Measurements from ENCODE around the gene GPC5.

GPC5 gene

GRCh38 chr13:91627952-91628739, 229.7 kb downstream of the GPC5 start:
- Histone ChIP-seq H3K27me3 (ENCODE audit: low read depth, low read length) (no peaks in the 10 kb centered on the region), H3K27ac (ENCODE audit: low read length) (no peak overlapping the region), H3K36me3 (ENCODE audit: control insufficient read depth in 1 of 2, insufficient read depth in 2 of 2, low read length in 2 of 2) (no peaks in the 10 kb centered on the region)

GRCh38 chr13:91630946-91631345, 232.5 kb downstream of the GPC5 start:
- Histone ChIP-seq H3K4me3 (ENCODE audit: low read depth in 1 of 2, low read length in 2 of 2) (no peak overlapping the region), H3K9me3 (ENCODE audit: control insufficient read depth in 1 of 2, low read length in 2 of 2) (no peaks in the 10 kb centered on the region), H3K4me1 (ENCODE audit: control insufficient read depth in 1 of 2, insufficient read depth in 2 of 2, low read length in 2 of 2) (no peaks in the 10 kb centered on the region), H3K27me3 (ENCODE audit: low read depth, low read length) (no peaks in the 10 kb centered on the region), H3K27ac (ENCODE audit: low read length) (no peak overlapping the region), H3K36me3 (ENCODE audit: control insufficient read depth in 1 of 2, insufficient read depth in 2 of 2, low read length in 2 of 2) (no peaks in the 10 kb centered on the region)

More at GRCh38 chr13:91627952-91628739, 229.7 kb downstream of the GPC5 start:
- Histone ChIP-seq H3K4me1 (ENCODE audit: control insufficient read depth in 1 of 2, insufficient read depth in 2 of 2, low read length in 2 of 2) (no peaks in the 10 kb centered on the region), H3K9me3 (ENCODE audit: control insufficient read depth in 1 of 2, low read length in 2 of 2) (no peaks in the 10 kb centered on the region), H3K4me3 (ENCODE audit: low read depth in 1 of 2, low read length in 2 of 2) (no peak overlapping the region)

- Histone ChIP-seq H3K4me3 (ENCODE audit: low read depth in 1 of 2, low read length in 2 of 2) (no peak overlapping the region), H3K27ac (ENCODE audit: low read length) (no peak overlapping the region), H3K27me3 (ENCODE audit: low read depth, low read length) (no peaks in the 10 kb centered on the region), H3K4me1 (ENCODE audit: control insufficient read depth in 1 of 2, insufficient read depth in 2 of 2, low read length in 2 of 2) (no peaks in the 10 kb centered on the region), H3K36me3 (ENCODE audit: control insufficient read depth in 1 of 2, insufficient read depth in 2 of 2, low read length in 2 of 2) (no peaks in the 10 kb centered on the region), H3K9me3 (ENCODE audit: control insufficient read depth in 1 of 2, low read length in 2 of 2) (no peaks in the 10 kb centered on the region)
Measured at GRCh38 chr13:91632086-91632485, 233.7 kb downstream of the GPC5 start.

GRCh38 chr13:91639330-91639729, 240.9 kb downstream of the GPC5 start:
- H3K27me3 ChIP-seq (ENCODE audit: low read depth, low read length), result no peaks in the 10 kb centered on the region
- H3K36me3 ChIP-seq (ENCODE audit: control insufficient read depth in 1 of 2, insufficient read depth in 2 of 2, low read length in 2 of 2), result no peaks in the 10 kb centered on the region
- H3K4me1 ChIP-seq (ENCODE audit: control insufficient read depth in 1 of 2, insufficient read depth in 2 of 2, low read length in 2 of 2), result no peaks in the 10 kb centered on the region
- no peak overlapping the region for H3K27ac ChIP-seq (ENCODE audit: low read length)
- no peaks in the 10 kb centered on the region for H3K9me3 ChIP-seq (ENCODE audit: control insufficient read depth in 1 of 2, low read length in 2 of 2)
- H3K4me3 ChIP-seq (ENCODE audit: low read depth in 1 of 2, low read length in 2 of 2), result no peak overlapping the region

- no peak overlapping the region for H3K27ac ChIP-seq (ENCODE audit: low read length)
- no peaks in the 10 kb centered on the region for H3K27me3 ChIP-seq (ENCODE audit: low read depth, low read length)
- H3K36me3 ChIP-seq (ENCODE audit: control insufficient read depth in 1 of 2, insufficient read depth in 2 of 2, low read length in 2 of 2), result no peaks in the 10 kb centered on the region
- no peaks in the 10 kb centered on the region for H3K9me3 ChIP-seq (ENCODE audit: control insufficient read depth in 1 of 2, low read length in 2 of 2)
- no peaks in the 10 kb centered on the region for H3K4me1 ChIP-seq (ENCODE audit: control insufficient read depth in 1 of 2, insufficient read depth in 2 of 2, low read length in 2 of 2)
- no peak overlapping the region for H3K4me3 ChIP-seq (ENCODE audit: low read depth in 1 of 2, low read length in 2 of 2)
Measured at GRCh38 chr13:91643394-91643793, 245.0 kb downstream of the GPC5 start.

- no peak overlapping the region for H3K27ac ChIP-seq (ENCODE audit: low read length)
- H3K4me1 ChIP-seq (ENCODE audit: control insufficient read depth in 1 of 2, insufficient read depth in 2 of 2, low read length in 2 of 2), result no peaks in the 10 kb centered on the region
- no peaks in the 10 kb centered on the region for H3K9me3 ChIP-seq (ENCODE audit: control insufficient read depth in 1 of 2, low read length in 2 of 2)
- H3K36me3 ChIP-seq (ENCODE audit: control insufficient read depth in 1 of 2, insufficient read depth in 2 of 2, low read length in 2 of 2), result no peaks in the 10 kb centered on the region
- no peaks in the 10 kb centered on the region for H3K27me3 ChIP-seq (ENCODE audit: low read depth, low read length)
- no peak overlapping the region for H3K4me3 ChIP-seq (ENCODE audit: low read depth in 1 of 2, low read length in 2 of 2)
Measured at GRCh38 chr13:91644806-91645205, 246.4 kb downstream of the GPC5 start.

- Histone ChIP-seq H3K4me3 (ENCODE audit: low read depth in 1 of 2, low read length in 2 of 2) (no peak overlapping the region), H3K4me1 (ENCODE audit: control insufficient read depth in 1 of 2, insufficient read depth in 2 of 2, low read length in 2 of 2) (no peaks in the 10 kb centered on the region), H3K27ac (ENCODE audit: low read length) (no peak overlapping the region), H3K27me3 (ENCODE audit: low read depth, low read length) (no peaks in the 10 kb centered on the region), H3K9me3 (ENCODE audit: control insufficient read depth in 1 of 2, low read length in 2 of 2) (no peaks in the 10 kb centered on the region), H3K36me3 (ENCODE audit: control insufficient read depth in 1 of 2, insufficient read depth in 2 of 2, low read length in 2 of 2) (no peaks in the 10 kb centered on the region)
Measured at GRCh38 chr13:91647361-91647990, 249.1 kb downstream of the GPC5 start.

GRCh38 chr13:91648012-91648411, 249.6 kb downstream of the GPC5 start:
- no peaks in the 10 kb centered on the region for H3K4me1 ChIP-seq (ENCODE audit: control insufficient read depth in 1 of 2, insufficient read depth in 2 of 2, low read length in 2 of 2)
- no peaks in the 10 kb centered on the region for H3K9me3 ChIP-seq (ENCODE audit: control insufficient read depth in 1 of 2, low read length in 2 of 2)
- no peaks in the 10 kb centered on the region for H3K36me3 ChIP-seq (ENCODE audit: control insufficient read depth in 1 of 2, insufficient read depth in 2 of 2, low read length in 2 of 2)
- H3K4me3 ChIP-seq (ENCODE audit: low read depth in 1 of 2, low read length in 2 of 2), result no peak overlapping the region
- no peaks in the 10 kb centered on the region for H3K27me3 ChIP-seq (ENCODE audit: low read depth, low read length)
- no peak overlapping the region for H3K27ac ChIP-seq (ENCODE audit: low read length)

- H3K27ac ChIP-seq (ENCODE audit: low read length), result no peak overlapping the region
- no peak overlapping the region for H3K4me3 ChIP-seq (ENCODE audit: low read depth in 1 of 2, low read length in 2 of 2)
- H3K9me3 ChIP-seq (ENCODE audit: control insufficient read depth in 1 of 2, low read length in 2 of 2), result no peaks in the 10 kb centered on the region
- H3K4me1 ChIP-seq (ENCODE audit: control insufficient read depth in 1 of 2, insufficient read depth in 2 of 2, low read length in 2 of 2), result no peaks in the 10 kb centered on the region
- H3K27me3 ChIP-seq (ENCODE audit: low read depth, low read length), result no peaks in the 10 kb centered on the region
- H3K36me3 ChIP-seq (ENCODE audit: control insufficient read depth in 1 of 2, insufficient read depth in 2 of 2, low read length in 2 of 2), result no peaks in the 10 kb centered on the region
Measured at GRCh38 chr13:91649456-91649855, 251.0 kb downstream of the GPC5 start.

GRCh38 chr13:91652404-91653301, 254.2 kb downstream of the GPC5 start:
- no peaks in the 10 kb centered on the region for H3K36me3 ChIP-seq (ENCODE audit: control insufficient read depth in 1 of 2, insufficient read depth in 2 of 2, low read length in 2 of 2)
- peaks cover 0 to 3% of the 10 kb centered on the region in 2 donors for H3K9me3 ChIP-seq (ENCODE audit: control insufficient read depth in 1 of 2, low read length in 2 of 2)
- no peaks in the 10 kb centered on the region for H3K27me3 ChIP-seq (ENCODE audit: low read depth, low read length)
- no peaks in the 10 kb centered on the region for H3K4me1 ChIP-seq (ENCODE audit: control insufficient read depth in 1 of 2, insufficient read depth in 2 of 2, low read length in 2 of 2)
- no peak overlapping the region for H3K4me3 ChIP-seq (ENCODE audit: low read depth in 1 of 2, low read length in 2 of 2)
- no peak overlapping the region for H3K27ac ChIP-seq (ENCODE audit: low read length)

GRCh38 chr13:91655731-91656130, 257.3 kb downstream of the GPC5 start:
- Histone ChIP-seq H3K9me3 (ENCODE audit: control insufficient read depth in 1 of 2, low read length in 2 of 2) (peaks cover 0 to 3% of the 10 kb centered on the region in 2 donors), H3K27ac (ENCODE audit: low read length) (no peak overlapping the region), H3K36me3 (ENCODE audit: control insufficient read depth in 1 of 2, insufficient read depth in 2 of 2, low read length in 2 of 2) (no peaks in the 10 kb centered on the region), H3K27me3 (ENCODE audit: low read depth, low read length) (no peaks in the 10 kb centered on the region), H3K4me1 (ENCODE audit: control insufficient read depth in 1 of 2, insufficient read depth in 2 of 2, low read length in 2 of 2) (no peaks in the 10 kb centered on the region), H3K4me3 (ENCODE audit: low read depth in 1 of 2, low read length in 2 of 2) (no peak overlapping the region)
